Panc1 (cell line): ENCODE results near the gene OTOGL. TPM values are rescaled to one million over a fixed set of nuclear protein-coding genes. Genes with fewer than 3 reads are reported as not detected.

Source experiments
- ATAC-seq: fragments of 200-7000 bp; cut with Tn5 transposase; 2 replicates; pipeline ENCODE4 v1.9.1; 2020; ENCODE audit warnings: mild to moderate bottlenecking, moderate library complexity
- BruUV-seq: library from RNA; stranded (reverse); fragments of 400-500 nt; replicated peaks from 2 replicates; lab custom pipeline; 2021; lab: Mats Ljungman, UMichigan
- CTCF ChIA-PET: fragments of 300-600 bp; sonication (Branson Sonifier 250); formaldehyde crosslinking; loops from one replicate; lab custom pipeline; 2022; ENCODE audit warnings: antibody characterized with exemption; lab: Charles Lee
- POLR2A ChIA-PET: fragments of 300-600 bp; sonication (Branson Sonifier 250); formaldehyde crosslinking; loops from one replicate; lab custom pipeline; 2022; ENCODE audit warnings: antibody characterized with exemption; lab: Charles Lee
- DNase-seq: peaks from one replicate; pipeline ENCODE4 v3.0.0-alpha.2; 2010; ENCODE audit warnings: low read depth, low spot score
- H3K27ac ChIP-seq: 2 replicates; pipeline ENCODE4 v1.5.1; 2011; ENCODE audit warnings: mild to moderate bottlenecking, low read length, inconsistent platforms
- H3K27me3 ChIP-seq: fragments of 200-500 bp; sonication (Bioruptor generic); 2 replicates; pipeline ENCODE4 v1.6.0; 2014; ENCODE audit warnings: low read length, inconsistent platforms; ENCODE audit not compliant: control insufficient read depth, insufficient read depth
- H3K36me3 ChIP-seq: fragments of 200-500 bp; sonication (Bioruptor generic); 2 replicates; pipeline ENCODE4 v1.5.1; 2014; ENCODE audit warnings: inconsistent platforms, mild to moderate bottlenecking, low read length, moderate library complexity; ENCODE audit not compliant: control insufficient read depth, insufficient read depth
- H3K4me1 ChIP-seq: 2 replicates; pipeline ENCODE4 v1.5.1; 2011; ENCODE audit warnings: inconsistent platforms, mild to moderate bottlenecking, low read length, moderate library complexity; ENCODE audit not compliant: control insufficient read depth, insufficient read depth
- H3K4me3 ChIP-seq, 2 experiments: 2 replicates each; pipeline ENCODE4 v1.5.1; 2011 to 2012; ENCODE audit warnings: low read depth in 2 of 2, low read length in 2 of 2, mild to moderate bottlenecking in 2 of 2, inconsistent platforms in 1 of 2, moderate library complexity in 1 of 2
- H3K9me3 ChIP-seq: fragments of 200-500 bp; sonication (Bioruptor generic); 2 replicates; pipeline ENCODE4 v1.5.1; 2014; ENCODE audit warnings: low read depth, mild to moderate bottlenecking, inconsistent platforms, low read length, moderate library complexity; ENCODE audit not compliant: control insufficient read depth, insufficient read depth
- CTCF ChIP-seq: fragments of 450-650 bp; IDR thresholded peaks from 2 replicates; pipeline ENCODE4 v1.5.1; 2017; ENCODE audit warnings: mild to moderate bottlenecking
- POLR2AphosphoS5 ChIP-seq: IDR thresholded peaks from 2 replicates; pipeline ENCODE4 v1.6.1; 2012; ENCODE audit warnings: mild to moderate bottlenecking, low read depth, low read length, moderate library complexity
- REST ChIP-seq, 2 experiments: IDR thresholded peaks; 2 replicates each; pipeline ENCODE4 v1.6.1; 2011 to 2012; ENCODE audit warnings: low read depth in 2 of 2, control low read depth in 1 of 2, low read length in 1 of 2, mild to moderate bottlenecking in 1 of 2, moderate library complexity in 1 of 2; ENCODE audit not compliant: insufficient read depth in 1 of 2
- SIN3A ChIP-seq: IDR thresholded peaks from 2 replicates; pipeline ENCODE4 v1.6.1; 2012; ENCODE audit warnings: low read depth, mild to moderate bottlenecking, low read length, moderate library complexity, borderline replicate concordance; ENCODE audit not compliant: insufficient read depth
- TCF7L2 ChIP-seq: IDR thresholded peaks from 2 replicates; pipeline ENCODE4 v1.6.1; 2011; ENCODE audit warnings: mild to moderate bottlenecking, low read depth, low read length, inconsistent platforms
- in situ Hi-C: cut with HindIII; loops from 2 replicates; pipeline ENCODE4 v1.10.0; 2016; ENCODE audit warnings: low sequenced_read_pairs, low pct_unique_long_range_greater_than_20kb
- intact Hi-C: fragments of 100-400 bp; cut with micrococcal nuclease; formaldehyde crosslinking; loops from one replicate; pipeline ENCODE4 v1.10.0; 2022; ENCODE audit not compliant: unreplicated experiment
- total RNA-seq: library from RNA; stranded (reverse); gene quantifications from one replicate; pipeline ENCODE4 v1.2.1, GENCODE V29; 2021; ENCODE audit not compliant: unreplicated experiment

OTOGL gene
- total RNA-seq, 1 experiment from 2014 or later = not detected

GRCh38 chr12:80184926-80185325 is 85.6 kb downstream of the OTOGL start:
- in situ Hi-C loops (no loop called here), intact Hi-C loops (loop anchor here (10.0 kb wide), 1 partner anchor 300 kb away; no protein-coding TSS in a partner anchor)
- ChIA-PET CTCF (no interaction called here), POLR2A (no interaction called here)
- Histone ChIP-seq H3K4me1 (no peaks in the 10 kb centered on the region), H3K9me3 (no peaks in the 10 kb centered on the region), H3K27me3 (no peaks in the 10 kb centered on the region), H3K36me3 (no peaks in the 10 kb centered on the region), H3K4me3 (no peak overlapping the region), H3K27ac (no peak overlapping the region)
- ATAC-seq (no peak), DNase-seq (no peak)
- no TSS peak for BruUV-seq
- TF ChIP-seq TCF7L2 (no peak), POLR2AphosphoS5 (no peak), REST (IDR thresholded peaks at IDR 0.05; ENCODE audit: insufficient read depth in 1 of 2, low read depth in 2 of 2, low read length in 1 of 2) (no peak), CTCF (no peak), SIN3A (no peak)

- H3K36me3 ChIP-seq = no peaks in the 10 kb centered on the region
- H3K27me3 ChIP-seq = no peaks in the 10 kb centered on the region
- ChIA-PET POLR2A (no interaction called here), CTCF (interaction anchor here (0.7 kb wide), 1 partner anchor 278 kb away, joined by 4 read pairs; no protein-coding TSS in a partner anchor)
- intact Hi-C loops = loop anchor here (10.0 kb wide), 1 partner anchor 302 kb away; no protein-coding TSS in a partner anchor
- no peak overlapping the region for H3K4me3 ChIP-seq
- H3K4me1 ChIP-seq = no peaks in the 10 kb centered on the region
- DNase-seq = peak; percentile 59
- ATAC-seq = peak; percentile 89
- no peak overlapping the region for H3K27ac ChIP-seq
- TF ChIP-seq SIN3A (no peak), CTCF (peak; percentile 74)
- in situ Hi-C loops = no loop called here
- BruUV-seq = no TSS peak
- no peaks in the 10 kb centered on the region for H3K9me3 ChIP-seq
Observed at GRCh38 chr12:80186727-80187217, 87.4 kb downstream of the OTOGL start.
